GM21528 (cell line): ENCODE measurements around the gene LTB4R2.
"Not testable (repeated sequence)": the region's sequence is repeated elsewhere in the genome, so short reads cannot be mapped to it uniquely, and the experiment has no call there.

Experiments used
- ATAC-seq: cut with Tn5 transposase; IDR thresholded peaks from one replicate; pipeline ENCODE4 v1.9.1; 2021; ENCODE audit warnings: mild to moderate bottlenecking, moderate library complexity; ENCODE audit not compliant: unreplicated experiment, low FRiP score

Gene LTB4R2

GRCh38 chr14:24337144-24337823, 27.3 kb downstream of the LTB4R2 start:
- no peak for ATAC-seq

GRCh38 chr14:24337824-24338175, 27.9 kb downstream of the LTB4R2 start:
- ATAC-seq, result no peak

GRCh38 chr14:24338843-24339242, 28.9 kb downstream of the LTB4R2 start:
- ATAC-seq, result no peak

GRCh38 chr14:24339284-24340151, 29.6 kb downstream of the LTB4R2 start, which contains the start of gene RIPK3:
Gene RIPK3, minus strand, starts transcription at chr14:24339991. Its CDS starts 165 bp downstream, at chr14:24339826.
- ATAC-seq, result peak; percentile 88

- no peak for ATAC-seq
Observed at GRCh38 chr14:24340606-24341005, 30.7 kb downstream of the LTB4R2 start.

- ATAC-seq, result no peak
Observed at GRCh38 chr14:24342889-24343288, 32.9 kb downstream of the LTB4R2 start.

GRCh38 chr14:24343795-24344660, 34.1 kb downstream of the LTB4R2 start:
- no peak for ATAC-seq

GRCh38 chr14:24347134-24347533, 37.2 kb downstream of the LTB4R2 start:
- no peak for ATAC-seq

- ATAC-seq, result no peak
Observed at GRCh38 chr14:24348186-24348585, 38.2 kb downstream of the LTB4R2 start.

GRCh38 chr14:24349742-24350141, 39.8 kb downstream of the LTB4R2 start:
- no peak for ATAC-seq

GRCh38 chr14:24351517-24351916, 41.6 kb downstream of the LTB4R2 start:
- ATAC-seq, result no peak

GRCh38 chr14:24353559-24354481, 43.9 kb downstream of the LTB4R2 start:
- ATAC-seq, result no peak

GRCh38 chr14:24354482-24354825, 44.5 kb downstream of the LTB4R2 start:
- not testable (repeated sequence) for ATAC-seq

GRCh38 chr14:24355009-24355408, 45.1 kb downstream of the LTB4R2 start:
- no peak for ATAC-seq

GRCh38 chr14:24356208-24356607, 46.3 kb downstream of the LTB4R2 start:
- ATAC-seq, result no peak

GRCh38 chr14:24360281-24360680, 50.3 kb downstream of the LTB4R2 start:
- no peak for ATAC-seq

GRCh38 chr14:24361326-24361725, 51.4 kb downstream of the LTB4R2 start:
- ATAC-seq, result no peak
